Liver (tissue), 9 donors: ENCODE results near the gene POU4F1. TPM values are rescaled to one million over a fixed set of nuclear protein-coding genes. Genes with fewer than 3 reads are reported as not detected.

Experiments
- DNase-seq: peaks from one replicate; pipeline ENCODE4 v3.0.0-alpha.2; 2017; ENCODE audit warnings: low spot score
- H3K27ac ChIP-seq, 2 donors: one replicate each; pipeline ENCODE4 v1.7.0; 2013; ENCODE audit warnings: inconsistent platforms in 2 of 2, low read length in 2 of 2, control low read depth in 1 of 2, low read depth in 1 of 2, mild to moderate bottlenecking in 1 of 2
- H3K27me3 ChIP-seq, 4 donors: one replicate each; pipeline versions ENCODE4 v1.6.1 to v1.7.0; 2013; ENCODE audit warnings: low read length in 3 of 4, inconsistent platforms in 1 of 4, mild to moderate bottlenecking in 1 of 4, moderate library complexity in 1 of 4; ENCODE audit not compliant: control insufficient read depth in 4 of 4, insufficient read depth in 4 of 4
- H3K36me3 ChIP-seq, 4 donors: one replicate each; pipeline versions ENCODE4 v1.6.1 to v1.7.0; 2013; ENCODE audit warnings: low read length in 3 of 4, mild to moderate bottlenecking in 3 of 4, low read depth in 1 of 4, moderate library complexity in 1 of 4; ENCODE audit not compliant: control insufficient read depth in 4 of 4, insufficient read depth in 3 of 4
- H3K4me1 ChIP-seq, 4 donors: one replicate each; pipeline versions ENCODE4 v1.6.1 to v1.7.0; 2013; ENCODE audit warnings: low read length in 3 of 4, mild to moderate bottlenecking in 3 of 4, moderate library complexity in 1 of 4; ENCODE audit not compliant: control insufficient read depth in 4 of 4, insufficient read depth in 4 of 4
- H3K4me3 ChIP-seq, 3 donors: one replicate each; pipeline versions ENCODE4 v1.6.1 to v1.7.0; 2013; ENCODE audit warnings: low read length in 3 of 3, control low read depth in 1 of 3, low read depth in 1 of 3, mild to moderate bottlenecking in 1 of 3
- H3K9ac ChIP-seq, 2 donors: one replicate each; pipeline ENCODE4 v1.7.0; 2013; ENCODE audit warnings: low read length in 2 of 2, mild to moderate bottlenecking in 2 of 2, moderate library complexity in 2 of 2, control low read depth in 1 of 2, low read depth in 1 of 2
- H3K9me3 ChIP-seq, 4 donors: one replicate each; pipeline versions ENCODE4 v1.6.1 to v1.7.0; 2013; ENCODE audit warnings: low read length in 3 of 4; ENCODE audit not compliant: control insufficient read depth in 4 of 4
- ATF3 ChIP-seq: IDR thresholded peaks from 2 replicates; pipeline ENCODE4 v1.6.1; 2016; ENCODE audit warnings: antibody characterized with exemption
- CTCF ChIP-seq: fragments of 150-350 bp; IDR thresholded peaks from 2 replicates; pipeline ENCODE4 v1.5.1; 2017; ENCODE audit warnings: improper control_type of control experiment, low read depth, low read length; ENCODE audit not compliant: missing input control
- EGR1 ChIP-seq, 2 donors: IDR thresholded peaks; 2 replicates each; pipeline ENCODE4 v1.6.1; 2016 to 2018; ENCODE audit warnings: antibody characterized with exemption in 2 of 2, low read depth in 2 of 2
- FOXA1 ChIP-seq: IDR thresholded peaks from 2 replicates; pipeline ENCODE4 v1.6.1; 2016; ENCODE audit warnings: antibody characterized with exemption
- FOXA2 ChIP-seq: IDR thresholded peaks from 2 replicates; pipeline ENCODE4 v1.6.1; 2016; ENCODE audit warnings: antibody characterized with exemption
- GABPA ChIP-seq, 2 donors: IDR thresholded peaks in 1 of 2; conservative IDR thresholded peaks in 1 of 2; 2 replicates each; pipeline ENCODE4 v1.6.1; 2016; ENCODE audit warnings: antibody characterized with exemption in 2 of 2, mild to moderate bottlenecking in 1 of 2, moderate library complexity in 1 of 2
- HNF4A ChIP-seq, 2 donors: conservative IDR thresholded peaks; 2 replicates each; pipeline ENCODE4 v1.6.1; 2016; ENCODE audit warnings: antibody characterized with exemption in 2 of 2, mild to moderate bottlenecking in 2 of 2
- HNF4G ChIP-seq: IDR thresholded peaks from 2 replicates; pipeline ENCODE4 v1.6.1; 2016; ENCODE audit warnings: antibody characterized with exemption
- JUND ChIP-seq, 2 donors: IDR thresholded peaks; 2 replicates each; pipeline ENCODE4 v1.6.1; 2016; ENCODE audit warnings: antibody characterized with exemption in 2 of 2
- MAX ChIP-seq: IDR thresholded peaks from 2 replicates; pipeline ENCODE4 v1.6.1; 2016; ENCODE audit warnings: antibody characterized with exemption
- NR2F2 ChIP-seq: IDR thresholded peaks from 2 replicates; pipeline ENCODE4 v1.6.1; 2016; ENCODE audit warnings: antibody characterized with exemption
- RAD21 ChIP-seq, 2 donors: IDR thresholded peaks; 2 replicates each; pipeline ENCODE4 v1.6.1; 2016; ENCODE audit warnings: antibody characterized with exemption in 2 of 2, mild to moderate bottlenecking in 2 of 2
- REST ChIP-seq: IDR thresholded peaks from 2 replicates; pipeline ENCODE4 v1.6.1; 2016; ENCODE audit warnings: antibody characterized with exemption, mild to moderate bottlenecking
- RXRA ChIP-seq, 2 donors: IDR thresholded peaks; 2 replicates each; pipeline ENCODE4 v1.6.1; 2017 to 2018; ENCODE audit warnings: antibody characterized with exemption in 2 of 2, mild to moderate bottlenecking in 1 of 2
- SP1 ChIP-seq: IDR thresholded peaks from 2 replicates; pipeline ENCODE4 v1.6.1; 2018; ENCODE audit warnings: antibody characterized with exemption, mild to moderate bottlenecking
- TAF1 ChIP-seq: conservative IDR thresholded peaks from 2 replicates; pipeline ENCODE4 v1.6.1; 2016; ENCODE audit warnings: antibody characterized with exemption, mild to moderate bottlenecking
- YY1 ChIP-seq: IDR thresholded peaks from 2 replicates; pipeline ENCODE4 v1.6.1; 2016; ENCODE audit warnings: antibody characterized with exemption, mild to moderate bottlenecking
- ZBTB33 ChIP-seq: IDR thresholded peaks from 2 replicates; pipeline ENCODE4 v1.6.1; 2016; ENCODE audit warnings: antibody characterized with exemption
- WGBS: extraction: QIAGEN DNeasy Blood & Tissue Kit; methylation state at CpG from one replicate; pipeline ENCODE4 v1.1.7; 2013; 5-methylcytosine and 5-hydroxymethylcytosine counted together
- polyA plus RNA-seq, 2 donors: library from polyadenylated mRNA; stranded (reverse) in 1 of 2; unstranded in 1 of 2; fragments of 200-250 nt in 1 of 2; fragments of >200 nt in 1 of 2; fragmentation: Nextera tagmentation in 1 of 2; extraction: Ambion mirVana in 1 of 2; gene quantifications; one replicate each; pipeline versions ENCODE4 v1.2.1 to v1.2.3, GENCODE V29; 2013 to 2015
- total RNA-seq, 2 donors: library from RNA; depleted of rRNA; stranded (reverse); fragments of >200 nt; gene quantifications; one replicate each; pipeline ENCODE4 v1.2.3, GENCODE V29; 2014
- donor health status: healthy.
- donor health status: healthy.
- donor health status: healthy.
- donor health status: healthy.
- donor health status: healthy.

Gene POU4F1
- total RNA-seq (under 1 TPM in 1 of 2 donors, not detected in 1; 0.05 TPM), polyA plus RNA-seq (under 1 TPM in 1 of 2 donors, not detected in 1; 0.01 TPM)

GRCh38 chr13:78603240-78603957 lies at the start of gene POU4F1:
POU4F1 (minus strand) TSS chr13:78603552; CDS start chr13:78603326, 226 bp downstream.
- TF ChIP-seq HNF4A (conservative IDR thresholded peaks at IDR 0.05) (no peak), REST (no peak), NR2F2 (no peak), EGR1 (IDR thresholded peaks at IDR 0.05; ENCODE audit: low read depth in 2 of 2) (no peak), JUND (IDR thresholded peaks at IDR 0.05) (no peak), FOXA1 (no peak), MAX (no peak), YY1 (no peak), HNF4G (no peak), GABPA (IDR thresholded peaks at IDR 0.05 in 1 of 2, conservative IDR thresholded peaks at IDR 0.05 in 1 of 2) (no peak), SP1 (no peak), CTCF (no peak), ZBTB33 (no peak), FOXA2 (no peak), TAF1 (no peak), RAD21 (IDR thresholded peaks at IDR 0.05) (no peak), RXRA (IDR thresholded peaks at IDR 0.05) (no peak), ATF3 (no peak)
- Histone ChIP-seq H3K36me3 (no peaks in the 10 kb centered on the region), H3K9me3 (peaks cover 0 to 5% (median 0%) of the 10 kb centered on the region in 4 donors), H3K27me3 (peaks cover 6 to 26% (median 18%) of the 10 kb centered on the region in 4 donors), H3K9ac (no peak within 1 kb of the TSS), H3K4me3 (peak within 1 kb of the TSS in 1 of 3 donors; percentile 38), H3K27ac (no peak within 1 kb of the TSS), H3K4me1 (peaks cover 11 to 38% (median 24%) of the 10 kb centered on the region in 4 donors)
- 3% methylated on average over 80 of the region's 80 CpGs for WGBS
- DNase-seq, result no peak
